ENCODE measurements around the gene VEGFB. TPM values are rescaled to one million over a fixed set of nuclear protein-coding genes. Genes with fewer than 3 reads are reported as not detected.

The VEGFB gene
- total RNA-seq, 1 donor from 2014 or later, result 2.3 TPM

GRCh38 chr11:64267207-64267945, 33.0 kb downstream of the VEGFB start:
- Histone ChIP-seq H3K36me3 (no peaks in the 10 kb centered on the region), H3K27ac (no peak overlapping the region), H3K4me2 (no peak overlapping the region), H3K4me3 (no peak overlapping the region), H3K79me2 (ENCODE audit: low read depth) (no peaks in the 10 kb centered on the region), H3K4me1 (peaks cover 12% of the 10 kb centered on the region), H2AFZ (replicated peaks) (no peak overlapping the region), H3K9me3 (ENCODE audit: low read depth) (no peaks in the 10 kb centered on the region), H4K20me1 (ENCODE audit: low read depth) (peaks cover 4% of the 10 kb centered on the region), H3K27me3 (no peaks in the 10 kb centered on the region), H3F3A (ENCODE audit: low read depth) (peaks cover 30% of the 10 kb centered on the region), H3K9ac (no peak overlapping the region)
- Mint-ChIP-seq H3K9me3 (no peaks in the 10 kb centered on the region), H3K27ac (no peak overlapping the region), H3K4me3 (peak overlapping the region; percentile 95), H3K27me3 (ENCODE audit: insufficient read depth, low read depth) (peaks cover 16% of the 10 kb centered on the region), H3K4me1 (peaks cover 28% of the 10 kb centered on the region), H3K36me3 (peaks cover 4% of the 10 kb centered on the region)
- no peak for DNase-seq (ENCODE audit: low spot score)
- TF ChIP-seq EZH2phosphoT487 (IDR thresholded peaks at IDR 0.05) (no peak), CTCF (IDR thresholded peaks at IDR 0.05) (no peak)

GRCh38 chr11:64268025-64268892, 33.9 kb downstream of the VEGFB start:
- TF ChIP-seq EZH2 (IDR thresholded peaks at IDR 0.05) (no peak), EZH2phosphoT487 (IDR thresholded peaks at IDR 0.05) (no peak), CTCF (IDR thresholded peaks at IDR 0.05) (no peak)
- H3K27ac Mint-ChIP-seq, result peak overlapping the region; percentile 86

GRCh38 chr11:64268893-64269539, 34.6 kb downstream of the VEGFB start:
- Histone ChIP-seq H4K20me1 (ENCODE audit: low read depth) (peaks cover 4% of the 10 kb centered on the region), H3K4me3 (peak overlapping the region; percentile 68), H2AFZ (replicated peaks) (no peak overlapping the region), H3K27me3 (no peaks in the 10 kb centered on the region), H3K79me2 (ENCODE audit: low read depth) (no peaks in the 10 kb centered on the region), H3K27ac (peak overlapping the region; percentile 83), H3K36me3 (no peaks in the 10 kb centered on the region), H3F3A (ENCODE audit: low read depth) (peaks cover 35% of the 10 kb centered on the region), H3K9ac (peak overlapping the region; percentile 57), H3K4me1 (peaks cover 12% of the 10 kb centered on the region), H3K9me3 (ENCODE audit: low read depth) (no peaks in the 10 kb centered on the region), H3K4me2 (peak overlapping the region; percentile 91)
- peak; percentile 43 for DNase-seq (ENCODE audit: low spot score)
- H3K27ac Mint-ChIP-seq, result peak overlapping the region; percentile 86
- H3K4me1 Mint-ChIP-seq, result peaks cover 30% of the 10 kb centered on the region
- no peaks in the 10 kb centered on the region for H3K9me3 Mint-ChIP-seq
- H3K36me3 Mint-ChIP-seq, result peaks cover 2% of the 10 kb centered on the region
- peak overlapping the region; percentile 95 for H3K4me3 Mint-ChIP-seq
- peaks cover 16% of the 10 kb centered on the region for H3K27me3 Mint-ChIP-seq (ENCODE audit: insufficient read depth, low read depth)
- TF ChIP-seq EZH2 (IDR thresholded peaks at IDR 0.05) (no peak), EZH2phosphoT487 (IDR thresholded peaks at IDR 0.05) (no peak), CTCF (IDR thresholded peaks at IDR 0.05) (no peak)

More at GRCh38 chr11:64268025-64268892, 33.9 kb downstream of the VEGFB start:
- Histone ChIP-seq H3K27me3 (no peaks in the 10 kb centered on the region), H3K4me2 (peak overlapping the region; percentile 91), H3K4me3 (peak overlapping the region; percentile 68), H3K79me2 (ENCODE audit: low read depth) (no peaks in the 10 kb centered on the region), H3K36me3 (no peaks in the 10 kb centered on the region), H3F3A (ENCODE audit: low read depth) (peaks cover 35% of the 10 kb centered on the region), H3K27ac (peak overlapping the region; percentile 83), H3K9ac (no peak overlapping the region), H3K4me1 (peaks cover 12% of the 10 kb centered on the region), H3K9me3 (ENCODE audit: low read depth) (no peaks in the 10 kb centered on the region), H4K20me1 (ENCODE audit: low read depth) (peaks cover 4% of the 10 kb centered on the region), H2AFZ (replicated peaks) (no peak overlapping the region)
- DNase-seq (ENCODE audit: low spot score), result no peak
- Mint-ChIP-seq H3K9me3 (no peaks in the 10 kb centered on the region), H3K4me3 (peak overlapping the region; percentile 95), H3K27me3 (ENCODE audit: insufficient read depth, low read depth) (peaks cover 16% of the 10 kb centered on the region), H3K36me3 (peaks cover 2% of the 10 kb centered on the region), H3K4me1 (peaks cover 27% of the 10 kb centered on the region)
